Erythroblast (primary cell): Measurements from ENCODE around the gene ANKRD12.

Source experiments
- GATA1 ChIP-seq: IDR thresholded peaks from 2 replicates; pipeline ENCODE4 v1.6.1; 2011; ENCODE audit warnings: low read depth, mild to moderate bottlenecking, control low read depth, low read length, moderate library complexity
- POLR2A ChIP-seq: IDR thresholded peaks from 2 replicates; pipeline ENCODE4 v1.6.1; 2011; ENCODE audit warnings: mild to moderate bottlenecking, low read length

- TF ChIP-seq POLR2A = no peak
- no peak for TF ChIP-seq GATA1
Measured at GRCh38 chr18:9087144-9087543, 49.4 kb upstream of the ANKRD12 start.
